NOMO-1 (cell line): ENCODE results near the gene DAB2IP.

Experiments used
- DNase-seq, 2 experiments: peaks; one replicate each; lab custom pipeline; 2025; ENCODE audit not compliant: unreplicated experiment in 2 of 2; lab: John Stamatoyannopoulos, UW

DAB2IP gene

DNA sequence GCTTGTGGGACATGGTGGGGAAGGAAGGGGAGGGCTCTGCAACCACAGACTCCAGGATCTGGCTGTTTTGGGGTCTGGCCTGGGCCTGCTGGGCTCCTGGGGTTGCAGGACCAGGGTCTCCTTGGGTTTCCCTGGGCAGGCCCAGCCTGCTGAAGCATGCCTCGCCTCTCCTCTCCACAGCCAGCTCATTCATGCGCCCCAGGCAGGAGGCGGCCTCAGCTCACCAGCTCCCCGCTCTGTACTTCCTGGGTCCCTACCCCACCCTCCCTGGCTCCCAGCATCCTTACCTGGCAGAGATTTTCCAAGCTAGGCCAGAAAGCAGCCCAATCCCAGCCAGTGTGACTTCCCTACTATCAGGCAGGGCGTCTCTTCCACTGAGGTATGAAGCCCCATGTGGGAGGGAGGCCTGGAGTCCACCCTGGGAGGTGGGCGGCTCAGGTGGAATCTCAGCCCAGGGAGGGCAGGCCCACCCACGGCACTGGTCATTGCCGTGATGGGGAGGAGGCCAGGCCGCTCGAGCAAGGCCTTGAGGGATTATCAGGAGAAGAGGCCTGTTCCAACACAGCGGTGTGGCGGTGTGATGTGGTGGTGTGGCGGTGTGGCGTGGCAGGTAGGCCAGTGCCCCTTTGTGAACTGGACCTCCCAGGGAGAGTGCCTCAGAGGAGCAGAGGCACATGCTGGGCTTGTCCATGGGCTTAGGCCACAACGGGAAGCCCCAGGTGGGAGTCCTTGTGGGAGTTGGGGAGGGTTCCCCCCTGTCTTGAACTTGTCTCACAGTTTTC is 103.4 kb downstream of the DAB2IP start:
- DNase-seq: no peak

DNA sequence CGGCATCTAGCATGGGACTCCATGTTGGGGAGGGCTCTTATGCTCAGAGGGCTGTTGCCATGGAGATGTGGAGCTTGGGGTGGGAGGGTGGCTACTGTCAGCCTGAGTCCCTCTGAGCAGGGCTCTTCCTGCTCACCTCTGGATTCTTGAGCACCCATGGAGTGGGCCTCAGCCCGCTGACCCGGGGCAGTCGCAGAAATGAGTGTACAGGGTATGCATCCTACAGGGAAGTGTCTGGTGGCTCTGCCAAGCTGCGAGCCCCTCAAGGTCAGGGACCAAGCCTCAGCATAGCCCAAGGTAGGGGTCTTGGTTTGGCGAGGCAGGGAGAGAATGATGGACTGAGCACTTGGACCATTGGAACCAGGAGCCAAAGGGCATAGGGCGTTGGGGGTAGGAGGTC is 104.1 kb downstream of the DAB2IP start:
- DNase-seq: no peak

DNA sequence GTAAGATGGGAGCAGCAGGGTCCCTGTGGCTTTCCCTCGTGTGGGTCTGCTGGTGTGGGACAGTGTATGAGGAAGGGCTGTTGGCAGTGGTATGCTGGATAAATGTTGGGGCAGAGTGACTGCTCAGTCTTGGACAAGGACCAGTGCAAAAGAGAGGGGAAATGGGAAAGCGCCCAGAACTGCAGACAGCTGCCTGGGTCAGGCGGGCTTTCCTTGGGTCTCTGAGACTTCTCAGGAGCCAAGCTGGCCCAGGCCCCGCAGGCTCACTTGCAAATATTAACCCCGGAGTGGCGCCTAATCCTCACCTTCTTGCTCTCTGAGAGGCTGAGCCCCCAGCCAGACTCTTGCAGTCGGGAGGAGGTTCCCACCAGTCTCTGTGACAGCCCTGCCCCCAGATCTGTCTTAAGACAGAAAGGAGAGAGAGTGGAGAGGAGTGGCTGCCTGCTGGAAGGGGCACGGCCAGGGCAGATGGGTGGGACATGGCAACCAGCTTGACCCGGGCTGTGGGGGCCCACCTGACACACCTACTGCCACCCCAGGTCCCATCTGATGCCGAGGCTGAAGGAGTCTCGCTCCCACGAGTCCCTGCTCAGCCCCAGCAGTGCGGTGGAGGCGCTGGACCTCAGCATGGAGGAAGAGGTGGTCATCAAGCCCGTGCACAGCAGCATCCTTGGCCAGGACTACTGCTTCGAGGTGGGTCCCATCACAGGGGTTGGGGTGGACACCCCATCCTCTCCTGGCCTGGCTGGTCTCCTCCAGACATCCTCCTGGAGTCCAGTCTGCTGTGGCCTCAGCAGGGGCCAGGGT is 105.2 kb downstream of the DAB2IP start:
- DNase-seq: no peak

DNA sequence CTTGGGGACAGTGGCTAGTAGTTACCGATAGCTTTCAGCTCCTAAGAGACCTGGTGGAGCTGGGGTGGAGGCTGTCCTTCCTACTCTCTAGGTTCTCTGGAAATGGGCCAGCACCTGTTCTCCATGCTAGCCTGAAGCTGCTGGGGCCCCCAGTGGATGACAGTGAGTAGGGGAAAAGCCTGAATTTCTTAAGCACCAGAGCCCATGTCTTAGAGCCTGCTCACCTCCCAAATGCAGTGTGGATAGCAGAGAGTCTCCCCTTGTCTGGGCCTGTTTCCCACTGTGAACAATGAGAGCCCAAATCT is 105.8 kb downstream of the DAB2IP start:
- no peak for DNase-seq

DNA sequence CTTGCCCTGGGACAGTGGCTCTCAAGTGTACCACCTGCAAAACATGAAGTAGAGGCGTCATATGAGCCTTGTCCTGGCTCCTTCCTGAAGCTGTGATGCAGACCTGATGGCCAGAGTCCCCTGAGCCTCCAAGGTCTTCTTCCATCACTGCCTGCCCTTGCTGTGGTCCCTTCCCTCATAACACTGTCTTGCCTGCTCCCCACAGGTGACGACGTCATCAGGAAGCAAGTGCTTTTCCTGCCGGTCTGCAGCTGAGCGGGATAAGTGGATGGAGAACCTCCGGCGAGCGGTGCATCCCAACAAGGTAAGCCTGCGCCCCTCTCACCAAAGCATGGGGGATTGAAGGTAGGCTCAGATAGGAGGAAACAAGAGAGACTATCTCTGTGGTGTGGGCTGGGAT is 107.3 kb downstream of the DAB2IP start:
- DNase-seq: no peak

DNA sequence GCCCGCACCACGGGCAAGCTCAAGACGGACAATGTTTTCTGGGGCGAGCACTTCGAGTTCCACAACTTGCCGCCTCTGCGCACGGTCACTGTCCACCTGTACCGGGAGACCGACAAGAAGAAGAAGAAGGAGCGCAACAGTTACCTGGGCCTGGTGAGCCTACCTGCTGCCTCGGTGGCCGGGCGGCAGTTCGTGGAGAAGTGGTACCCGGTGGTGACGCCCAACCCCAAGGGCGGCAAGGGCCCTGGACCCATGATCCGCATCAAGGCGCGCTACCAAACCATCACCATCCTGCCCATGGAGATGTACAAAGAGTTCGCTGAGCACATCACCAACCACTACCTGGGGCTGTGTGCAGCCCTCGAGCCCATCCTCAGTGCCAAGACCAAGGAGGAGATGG is 108.6 kb downstream of the DAB2IP start:
- DNase-seq: no peak

DNA sequence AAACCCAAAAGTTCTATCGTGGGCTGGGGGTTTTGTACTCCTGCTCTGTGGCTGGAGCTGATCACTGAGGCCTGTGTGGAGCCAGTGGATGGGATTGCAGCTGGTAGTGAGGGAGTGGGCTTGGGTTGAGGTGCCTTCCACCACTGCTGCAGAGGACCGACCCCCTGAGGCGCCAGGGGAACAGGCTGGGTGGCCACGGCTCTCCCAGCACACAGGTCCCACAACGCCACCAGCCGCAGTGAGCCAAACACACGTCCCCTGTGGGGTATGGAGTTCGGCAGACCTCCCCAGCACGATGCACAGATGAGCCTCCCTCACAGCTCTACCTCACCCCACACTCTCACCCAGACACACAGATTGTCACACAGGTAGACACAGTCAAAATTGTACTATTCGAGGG is 109.1 kb downstream of the DAB2IP start:
- DNase-seq: no peak

DNA sequence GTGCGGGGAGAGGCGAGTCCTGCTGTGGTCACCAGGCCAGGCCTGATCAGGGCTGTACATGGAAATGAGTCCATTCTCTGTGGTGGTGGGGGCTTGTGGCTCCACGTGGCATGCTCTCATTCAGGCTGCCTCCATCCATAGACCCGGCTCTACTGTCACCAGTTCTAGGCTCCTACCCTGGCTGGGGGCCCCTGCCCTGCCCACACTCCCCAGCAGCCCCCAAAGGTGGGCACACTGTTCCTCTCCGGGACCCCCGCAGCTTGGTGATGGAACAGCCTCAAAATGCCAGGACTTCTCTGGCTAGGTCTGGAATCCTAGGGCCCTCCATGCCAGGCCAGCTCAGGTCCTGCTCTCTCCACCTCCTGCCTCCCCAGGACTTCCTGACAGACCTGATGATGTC is 111.7 kb downstream of the DAB2IP start:
- no peak for DNase-seq

DNA sequence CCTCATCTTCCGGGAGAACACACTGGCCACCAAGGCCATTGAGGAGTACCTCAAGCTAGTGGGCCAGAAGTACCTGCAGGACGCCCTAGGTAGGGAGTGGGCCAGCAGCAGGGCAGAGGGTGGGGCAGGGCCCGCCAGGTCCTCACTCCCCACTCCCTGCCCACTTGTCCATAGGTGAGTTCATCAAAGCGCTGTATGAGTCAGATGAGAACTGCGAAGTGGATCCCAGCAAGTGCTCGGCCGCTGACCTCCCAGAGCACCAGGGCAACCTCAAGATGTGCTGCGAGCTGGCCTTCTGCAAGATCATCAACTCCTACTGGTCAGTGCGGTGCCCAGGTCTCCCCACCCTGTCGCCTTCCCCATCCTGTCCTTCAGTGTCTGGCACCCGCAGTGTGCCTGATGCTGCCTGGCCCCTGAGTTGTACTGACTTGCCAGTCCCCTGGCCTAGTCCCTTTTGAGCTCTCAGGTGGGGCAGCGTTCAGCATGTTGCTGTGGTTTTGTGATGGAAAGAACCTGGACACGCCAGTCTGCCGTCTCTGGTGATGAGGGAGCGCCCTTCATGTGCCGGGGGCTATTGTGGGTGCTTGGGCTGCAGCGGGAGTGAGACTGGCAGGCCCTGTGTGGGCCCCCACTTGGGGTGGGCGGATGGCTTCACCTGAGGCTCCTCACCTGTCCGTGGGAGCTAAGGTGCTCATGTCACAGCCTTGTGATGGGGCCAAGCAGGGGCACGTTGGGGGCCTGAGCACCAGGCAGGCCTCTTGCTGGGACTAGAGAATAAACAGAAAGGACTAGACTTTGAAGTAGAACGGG is 112.3 kb downstream of the DAB2IP start:
- no peak for DNase-seq

DNA sequence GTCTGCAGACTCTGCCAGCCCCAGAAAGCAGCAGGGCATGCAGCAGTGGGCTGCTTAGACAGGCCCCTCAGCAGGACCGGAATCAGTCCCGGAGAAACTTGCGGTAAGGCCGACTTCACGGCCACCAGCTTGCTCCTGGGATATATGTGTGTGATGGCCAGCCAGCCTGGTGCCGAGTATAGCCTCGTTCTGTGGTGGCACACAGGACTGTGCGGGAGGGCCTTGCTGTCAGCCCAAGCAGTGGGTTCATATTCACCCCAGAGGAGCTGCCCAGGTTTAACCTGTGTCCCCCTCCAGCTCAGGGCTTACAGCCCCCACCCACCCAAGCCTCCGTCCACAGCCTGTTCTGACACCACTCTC is 112.9 kb downstream of the DAB2IP start:
- DNase-seq: no peak

DNA sequence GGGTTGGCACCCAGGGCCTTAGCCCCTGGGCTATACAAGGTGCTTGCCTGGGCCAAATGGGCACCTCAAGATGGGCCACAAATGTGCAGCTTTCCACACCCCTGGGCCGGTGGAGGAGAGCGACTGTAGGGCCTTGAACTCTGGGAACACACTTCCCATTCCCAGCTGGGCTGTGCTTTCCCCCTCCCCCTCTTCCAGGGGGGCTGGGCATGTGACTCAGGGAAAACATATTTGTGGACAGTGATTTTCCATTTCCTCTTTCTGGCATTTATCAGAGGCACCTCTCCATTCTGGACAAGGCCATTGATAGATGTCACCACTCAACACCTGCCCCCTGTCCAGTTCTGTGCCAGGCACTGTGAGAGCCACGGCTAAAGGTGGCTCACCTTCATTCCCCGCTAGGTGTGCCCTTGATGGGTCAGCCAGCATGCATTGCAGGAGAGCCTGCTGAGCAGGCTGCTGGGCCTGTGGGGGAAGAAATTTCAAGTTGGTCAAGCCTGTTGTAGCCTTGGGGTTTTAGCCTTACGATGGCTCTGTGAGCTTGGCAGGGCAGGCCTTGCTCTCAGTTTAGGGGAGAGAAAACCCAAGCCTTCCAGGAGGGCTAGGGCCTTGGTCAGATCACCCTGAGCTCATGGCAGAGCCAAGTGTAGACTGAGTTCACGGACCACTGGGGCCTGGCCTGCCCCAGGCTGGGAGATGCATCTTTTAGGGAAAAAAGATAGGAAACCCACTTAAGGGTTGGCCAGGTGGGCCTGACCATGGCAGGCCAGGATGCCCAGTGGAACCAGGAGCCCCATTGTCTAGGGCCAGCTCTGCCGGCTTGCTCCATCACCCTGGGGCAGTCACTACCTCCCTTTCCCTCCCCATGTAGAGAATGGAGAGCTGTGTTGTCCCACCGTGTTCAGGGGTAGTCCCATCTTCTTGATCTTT is 113.9 kb downstream of the DAB2IP start:
- no peak for DNase-seq

DNA sequence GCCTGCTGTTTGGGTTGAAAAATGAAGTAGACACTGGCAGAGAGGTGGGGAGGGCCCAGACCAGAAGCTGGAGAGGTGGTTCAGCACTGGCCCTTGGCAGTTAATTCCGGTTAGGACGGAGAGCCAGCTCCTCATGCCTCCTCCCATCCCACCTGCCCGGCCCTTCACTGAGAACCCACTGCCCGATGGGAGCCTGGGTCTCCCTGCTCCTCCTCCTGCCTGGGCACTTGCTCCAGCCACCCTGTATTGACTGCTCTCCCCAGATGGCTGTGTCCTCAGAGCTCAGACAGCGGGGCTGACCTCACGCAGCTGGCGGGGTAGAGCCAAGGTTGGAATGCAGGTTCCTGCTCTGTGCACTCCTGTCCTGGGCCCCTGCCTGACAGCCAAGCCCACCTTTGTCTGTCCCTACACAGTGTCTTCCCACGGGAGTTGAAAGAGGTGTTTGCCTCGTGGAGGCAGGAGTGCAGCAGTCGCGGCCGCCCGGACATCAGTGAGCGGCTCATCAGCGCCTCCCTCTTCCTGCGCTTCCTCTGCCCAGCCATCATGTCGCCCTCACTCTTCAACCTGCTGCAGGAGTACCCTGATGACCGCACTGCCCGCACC is 114.7 kb downstream of the DAB2IP start:
- no peak for DNase-seq

DNA sequence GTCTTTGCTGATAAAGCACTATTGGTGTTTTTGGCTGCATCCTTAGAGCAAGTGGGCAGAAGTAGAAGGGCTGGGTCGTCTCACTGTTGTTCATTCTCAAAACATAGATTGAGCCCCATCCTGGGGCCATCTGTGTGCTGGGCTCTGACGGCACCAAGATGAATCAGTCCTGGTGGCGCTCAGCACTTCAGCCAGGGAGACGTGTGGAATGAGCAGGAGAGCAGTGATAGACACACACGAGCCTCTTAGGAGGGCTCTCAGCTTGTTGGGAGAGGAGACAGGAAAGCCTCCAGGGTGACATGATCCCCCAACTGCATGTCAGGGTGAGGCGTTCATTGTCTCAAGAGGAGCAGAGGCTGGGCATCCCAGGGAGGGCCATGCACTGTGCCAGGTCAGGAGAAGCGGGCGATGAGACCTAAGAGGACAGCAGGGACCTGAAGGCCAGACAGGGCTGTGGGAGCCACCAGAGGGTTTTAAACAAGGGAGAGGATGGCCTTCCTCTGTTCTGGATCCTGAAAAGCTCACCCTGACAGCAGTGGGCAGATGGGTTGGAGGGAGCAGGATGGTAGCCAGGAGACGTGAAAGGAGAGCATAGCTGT is 115.8 kb downstream of the DAB2IP start:
- DNase-seq: no peak

DNA sequence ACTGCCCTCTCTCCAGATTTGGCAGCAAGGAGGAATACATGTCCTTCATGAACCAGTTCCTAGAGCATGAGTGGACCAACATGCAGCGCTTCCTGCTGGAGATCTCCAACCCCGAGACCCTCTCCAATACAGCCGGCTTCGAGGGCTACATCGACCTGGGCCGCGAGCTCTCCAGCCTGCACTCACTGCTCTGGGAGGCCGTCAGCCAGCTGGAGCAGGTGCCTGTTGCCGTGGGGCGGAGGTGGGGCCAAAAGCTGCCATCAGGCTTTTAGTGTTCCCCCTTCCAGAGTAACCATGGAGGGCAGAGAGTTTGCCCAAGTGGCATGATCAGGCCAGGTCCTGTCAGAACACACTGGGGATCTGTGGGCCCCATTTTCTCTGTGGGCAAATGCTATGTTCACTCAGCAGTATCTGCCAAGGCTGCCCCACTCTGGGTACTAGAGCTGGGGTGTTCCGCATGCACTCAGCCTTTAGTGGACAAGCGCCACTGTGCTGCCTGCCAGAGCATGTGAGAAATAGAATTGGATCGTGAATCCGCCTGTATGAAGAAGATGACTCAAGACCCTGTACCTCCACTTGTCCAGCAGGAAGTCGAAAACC is 117.1 kb downstream of the DAB2IP start:
- DNase-seq: no peak

DNA sequence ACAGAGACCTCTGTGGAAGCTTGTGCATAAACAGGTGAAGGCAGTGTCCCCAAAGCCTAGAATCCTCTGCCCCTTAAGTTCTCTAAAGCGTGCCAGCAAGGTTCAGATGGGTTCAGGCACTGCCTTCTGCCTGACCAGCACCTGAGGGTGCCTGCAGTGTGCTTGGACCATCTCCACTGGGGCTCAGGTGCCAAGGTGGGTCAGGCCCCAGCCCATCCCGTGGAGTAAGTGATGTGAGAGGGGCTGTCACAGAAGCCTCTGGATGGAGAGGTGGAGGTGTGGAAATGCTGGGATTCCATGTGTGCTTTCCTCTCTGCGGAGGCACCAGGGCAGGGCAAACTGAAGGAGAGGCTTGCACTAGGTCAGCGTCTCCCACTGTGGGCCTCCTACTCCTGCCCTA is 118.5 kb downstream of the DAB2IP start:
- no peak for DNase-seq

DNA sequence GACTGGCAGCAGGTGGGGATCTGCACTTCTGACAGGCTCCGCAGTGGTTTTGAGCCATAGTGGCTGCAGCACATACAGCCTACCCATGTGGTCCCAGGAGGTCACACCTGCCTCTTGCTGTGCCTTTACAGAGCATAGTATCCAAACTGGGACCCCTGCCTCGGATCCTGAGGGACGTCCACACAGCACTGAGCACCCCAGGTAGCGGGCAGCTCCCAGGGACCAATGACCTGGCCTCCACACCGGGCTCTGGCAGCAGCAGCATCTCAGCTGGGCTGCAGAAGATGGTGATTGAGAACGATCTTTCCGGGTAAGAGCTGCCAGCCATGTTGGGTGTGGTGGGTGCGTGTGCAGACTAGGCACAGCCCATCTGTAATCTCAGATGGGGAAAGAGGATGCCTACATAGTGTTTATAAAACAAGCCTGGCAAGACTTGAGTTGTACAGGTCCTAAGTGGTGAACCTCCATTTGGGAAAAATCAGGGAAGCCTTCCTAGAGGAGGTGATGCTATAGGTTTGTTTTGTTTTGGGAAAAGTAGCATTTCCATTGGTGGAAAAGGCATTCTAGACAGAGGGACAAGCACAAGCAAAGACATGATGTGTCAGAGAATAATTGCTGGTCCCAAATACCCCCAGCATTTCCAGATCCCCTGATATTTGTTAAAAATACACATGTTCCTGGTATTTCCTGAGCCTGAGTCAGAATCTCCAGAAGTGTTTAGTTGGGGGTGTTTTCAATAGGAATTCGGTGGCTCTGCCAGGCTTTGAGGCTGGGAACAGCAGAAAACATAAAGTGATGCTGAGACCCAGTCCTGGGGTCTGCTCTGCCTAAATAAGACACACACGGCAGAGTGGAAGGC is 119.2 kb downstream of the DAB2IP start:
- DNase-seq: no peak

DNA sequence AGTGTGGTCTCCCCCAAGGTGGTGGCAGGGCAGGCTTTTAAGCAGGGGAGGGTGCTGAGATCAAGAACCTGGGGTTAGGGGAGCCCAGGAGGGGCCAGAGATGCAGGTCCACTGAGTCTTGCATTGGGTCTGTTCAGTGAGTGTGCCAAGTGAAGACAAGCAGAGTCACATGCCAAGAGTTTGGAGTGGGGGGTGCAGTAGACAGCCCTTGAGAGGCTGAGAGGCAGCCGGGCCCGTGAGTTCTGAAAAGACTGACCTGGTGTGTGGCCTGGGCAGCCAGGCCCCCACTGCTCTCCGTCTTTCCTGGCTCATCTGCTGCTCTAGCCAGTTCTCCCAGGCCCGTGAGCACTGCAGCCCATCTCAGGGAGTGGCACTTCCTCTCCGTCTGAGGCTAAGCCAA is 120.0 kb downstream of the DAB2IP start:
- DNase-seq: no peak

DNA sequence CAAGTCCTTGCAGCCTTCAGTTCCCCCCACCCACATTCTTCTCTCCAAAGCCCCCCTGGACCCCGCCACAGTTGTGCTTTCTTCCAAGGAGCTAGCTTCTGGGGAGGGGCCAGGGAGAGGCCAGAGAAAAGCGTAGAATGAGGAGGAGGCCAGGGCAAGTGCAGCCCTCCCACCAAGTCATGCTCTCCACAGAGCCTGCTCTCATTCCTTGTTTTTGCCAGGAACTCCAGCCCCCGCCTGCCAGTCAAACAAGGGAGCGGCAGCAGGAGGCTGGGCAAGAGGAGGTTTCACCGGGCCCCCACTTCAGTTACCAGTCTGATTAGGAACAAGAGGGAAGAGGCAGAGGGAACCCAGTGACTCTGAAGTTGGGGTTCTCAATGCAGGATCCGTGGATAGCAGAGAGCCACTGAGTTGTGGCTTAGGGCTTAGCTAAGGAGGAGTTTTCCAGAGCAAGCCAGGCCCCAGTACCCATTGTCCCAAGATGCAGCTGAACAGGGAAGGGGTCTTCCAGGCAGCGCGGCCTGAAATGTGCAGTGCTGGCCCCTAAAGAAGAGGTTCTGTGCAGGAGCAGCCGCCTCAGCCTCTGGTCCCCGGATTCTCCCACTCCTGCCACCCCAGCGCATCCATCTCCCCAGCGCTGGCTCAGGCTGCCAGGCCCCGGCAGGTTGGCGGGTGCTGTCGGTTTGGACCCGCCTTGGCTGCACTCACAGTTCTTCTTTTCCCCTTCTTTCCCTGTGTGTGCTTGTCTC is 120.6 kb downstream of the DAB2IP start:
- DNase-seq: no peak
